Activated CD4-positive, alpha-beta T cell treated with anti-CD3 and anti-CD28 coated beads for 1 hour (primary cell): Measurements from ENCODE around the gene ZNF782.
"Not testable (repeated sequence)": the region's sequence is repeated elsewhere in the genome, so short reads cannot be mapped to it uniquely, and the experiment has no call there.

Experiments
- DNase-seq: peaks from one replicate; pipeline ENCODE4 v3.0.0-alpha.2; 2020

The ZNF782 gene

DNA sequence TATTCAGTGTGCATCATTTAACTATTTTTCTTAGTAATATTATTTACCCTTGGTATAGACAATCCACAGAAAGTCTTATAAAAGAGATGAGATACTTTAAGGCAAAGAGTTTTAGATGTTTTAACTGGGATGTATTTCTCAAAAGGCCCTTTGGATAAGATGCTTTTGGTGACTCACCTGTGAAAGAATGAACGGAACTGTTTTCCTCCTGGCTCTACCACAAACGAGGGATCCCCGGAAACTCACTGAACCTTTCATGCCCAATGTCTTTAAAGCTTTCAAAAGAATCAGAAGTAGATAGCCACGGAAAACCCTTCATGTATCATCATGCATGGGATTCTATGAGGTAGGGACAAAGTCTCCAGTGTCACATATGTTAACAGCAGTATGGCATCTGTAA is 1.6 kb downstream of the ZNF782 start:
- no peak for DNase-seq

DNA sequence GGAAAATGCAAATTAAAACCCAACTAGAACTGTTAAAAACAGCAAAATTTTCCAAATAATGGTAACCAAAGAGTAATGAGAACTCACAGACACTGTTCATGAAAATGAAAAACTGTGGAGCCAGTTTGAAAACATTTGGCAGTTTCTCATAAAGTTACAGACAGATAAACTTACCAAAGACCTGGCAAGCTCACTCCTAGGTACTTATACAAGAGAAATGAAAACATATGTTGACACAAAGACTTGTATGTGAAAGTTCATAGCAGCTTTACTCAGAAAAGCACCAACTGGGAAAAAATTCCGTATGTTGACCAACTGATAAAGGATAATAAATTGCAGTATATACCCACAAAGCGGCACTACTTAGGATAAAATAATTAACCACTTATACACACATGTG is 10.3 kb downstream of the ZNF782 start:
- DNase-seq, result no peak

DNA sequence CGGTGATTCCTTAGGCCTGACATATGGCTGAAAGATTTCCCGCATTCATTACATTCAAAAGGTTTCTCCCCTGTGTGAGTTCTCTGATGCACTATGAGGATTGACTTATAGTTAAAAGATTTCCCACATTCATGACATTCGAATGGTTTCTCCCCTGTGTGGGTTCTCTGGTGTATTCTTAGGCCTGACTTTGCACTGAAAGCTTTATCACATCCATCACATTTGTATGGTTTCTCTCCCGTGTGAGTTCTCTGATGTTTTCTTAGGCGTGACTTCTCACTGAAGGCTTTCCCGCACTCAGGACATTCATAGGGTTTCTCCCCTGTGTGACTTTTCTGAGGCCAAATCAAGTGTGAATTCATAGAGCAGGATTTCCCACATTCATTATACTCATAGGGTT is 35.8 kb downstream of the ZNF782 start:
- DNase-seq, result no peak

DNA sequence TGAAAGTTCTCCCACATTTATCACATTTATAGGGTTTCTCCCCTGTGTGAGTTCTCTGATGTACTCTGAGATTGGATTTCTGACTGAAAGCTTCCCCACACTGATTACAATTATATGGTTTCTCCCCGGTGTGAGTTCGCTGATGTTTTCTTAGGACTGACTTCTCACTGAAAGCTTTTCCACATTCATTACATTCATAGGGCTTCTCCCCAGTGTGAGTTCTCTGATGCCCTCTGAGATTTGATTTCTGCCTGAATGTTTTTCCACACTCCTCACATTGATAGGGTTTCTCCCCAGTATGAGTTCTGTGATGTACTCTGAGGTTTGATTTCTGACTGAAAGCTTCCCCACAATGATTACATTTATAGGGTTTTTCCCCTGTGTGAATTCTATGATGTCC is 36.3 kb downstream of the ZNF782 start:
- no peak for DNase-seq

DNA sequence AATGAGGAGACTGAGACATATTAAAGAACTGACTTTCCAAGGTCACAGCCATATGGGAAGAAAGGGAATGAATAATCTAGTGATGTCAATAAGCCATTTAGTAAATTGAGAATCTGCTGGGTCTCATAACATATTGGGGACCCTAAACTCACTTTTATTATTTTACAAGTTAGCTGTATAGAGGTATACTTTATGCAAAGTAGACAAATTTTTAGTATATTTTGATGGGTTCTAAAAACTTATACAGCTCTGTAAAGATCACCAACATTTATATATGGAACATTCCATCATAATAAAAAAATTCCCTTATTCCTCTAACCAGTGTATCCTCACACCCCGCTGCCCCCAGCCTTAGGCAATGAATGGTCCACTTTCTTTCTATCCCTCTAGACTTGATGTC is 40.7 kb downstream of the ZNF782 start:
- DNase-seq, result no peak

DNA sequence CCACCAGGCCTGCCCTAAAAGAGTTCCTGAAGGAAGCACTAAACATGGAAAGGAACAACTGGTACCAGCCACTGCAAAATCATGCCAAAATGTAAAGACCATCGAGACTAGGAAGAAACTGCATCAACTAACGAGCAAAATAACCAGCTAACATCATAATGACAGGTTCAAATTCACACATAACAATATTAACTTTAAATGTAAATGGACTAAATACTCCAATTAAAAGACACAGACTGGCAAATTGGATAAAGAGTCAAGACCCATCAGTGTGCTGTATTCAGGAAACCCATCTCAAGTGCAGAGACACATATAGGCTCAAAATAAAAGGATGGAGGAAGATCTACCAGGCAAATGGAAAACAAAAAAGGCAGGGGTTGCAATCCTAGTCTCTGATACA is 55.4 kb downstream of the ZNF782 start:
- not testable (repeated sequence) for DNase-seq

DNA sequence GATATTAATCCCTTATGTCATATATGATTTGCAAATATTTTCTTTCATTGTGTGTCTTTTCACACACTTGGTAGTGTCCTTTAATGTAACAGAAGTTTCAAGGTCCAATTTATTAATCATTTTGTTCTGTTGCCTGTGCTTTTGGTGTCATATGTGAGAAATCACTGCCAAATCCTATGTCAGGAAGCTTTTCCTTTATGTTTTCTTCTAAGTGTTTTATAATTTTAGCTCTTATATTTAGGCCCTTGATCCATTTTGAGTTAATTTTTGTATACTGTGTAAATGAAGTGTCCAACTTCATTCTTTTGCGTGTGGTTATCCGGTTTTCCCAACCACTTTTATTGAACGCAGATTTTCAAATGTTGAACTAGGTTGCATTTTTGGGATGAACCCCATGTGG is 70.3 kb downstream of the ZNF782 start:
- no peak for DNase-seq

DNA sequence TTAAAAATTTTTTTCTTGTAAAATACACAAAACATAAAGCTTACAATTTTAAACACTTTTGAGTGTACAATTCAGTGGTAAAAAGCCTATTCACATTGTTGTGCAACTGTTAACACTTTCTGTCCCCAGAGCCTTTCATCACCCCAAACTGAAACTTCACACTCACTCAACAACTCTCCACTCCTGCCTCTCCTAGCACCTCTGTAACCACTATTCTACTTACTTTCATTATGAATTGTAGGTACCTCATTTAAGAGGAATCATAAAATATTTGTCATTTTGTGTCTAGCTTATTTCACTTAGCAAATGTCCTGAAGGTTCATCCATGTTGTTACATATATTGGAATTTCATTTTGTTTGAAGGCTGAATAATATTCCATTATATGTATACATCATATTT is 72.1 kb downstream of the ZNF782 start:
- DNase-seq, result no peak

DNA sequence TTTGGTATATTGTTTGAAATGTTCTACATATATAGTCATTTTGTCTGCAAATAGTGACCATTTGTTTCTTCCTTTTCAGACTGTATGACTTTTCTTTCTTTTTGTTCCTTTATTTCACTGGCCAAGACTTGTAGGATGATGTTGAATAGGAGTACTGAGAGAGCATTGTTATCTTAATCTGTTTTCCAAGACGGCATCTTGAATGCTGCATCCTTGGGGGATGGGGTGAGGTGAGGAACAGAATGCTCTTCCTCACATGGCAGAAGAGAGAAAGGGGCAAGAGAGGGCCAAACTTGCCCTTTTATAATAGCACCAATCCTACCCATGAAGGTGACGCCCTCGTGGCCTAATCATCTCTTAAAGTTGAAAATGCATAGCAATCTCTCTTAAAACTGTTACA is 72.8 kb downstream of the ZNF782 start:
- no peak for DNase-seq

DNA sequence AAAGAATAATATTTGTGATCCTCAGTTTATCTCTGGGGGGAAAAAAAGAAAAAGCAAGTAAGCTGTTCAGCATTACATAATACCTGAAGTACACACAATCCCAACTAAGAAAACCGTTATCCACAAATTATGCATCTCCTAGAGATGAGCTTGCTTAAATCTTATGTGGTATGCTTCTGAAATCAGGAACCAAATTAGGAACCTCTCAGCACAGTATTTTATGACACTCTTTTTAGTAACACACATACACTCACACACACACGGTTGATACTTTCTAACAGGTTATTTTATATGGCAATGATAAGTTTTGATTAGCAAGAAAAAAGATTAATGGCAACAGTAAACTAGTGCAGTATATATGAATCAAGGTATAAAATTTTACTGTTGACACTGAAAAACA is 75.2 kb downstream of the ZNF782 start:
- no peak for DNase-seq

DNA sequence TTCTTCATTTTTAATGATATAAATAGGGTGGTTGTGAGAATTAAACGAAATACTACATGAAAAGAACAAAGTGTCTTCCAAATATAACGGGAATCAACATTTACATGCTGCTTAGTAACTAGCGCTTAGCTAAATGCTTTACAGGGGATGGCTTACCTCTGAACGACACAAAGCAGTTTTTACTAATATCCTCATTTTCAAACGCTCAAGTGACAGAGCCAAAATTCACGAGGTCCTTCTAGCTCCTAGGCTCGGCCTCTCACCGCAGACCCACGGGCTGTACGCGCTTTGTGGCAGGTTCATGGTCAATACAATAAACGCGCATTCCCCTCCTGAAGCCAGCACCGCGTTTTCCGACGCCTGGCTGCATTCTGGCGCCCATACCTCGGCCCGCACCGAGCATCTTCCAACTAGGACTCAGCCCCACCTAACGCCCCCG is 76.9 kb downstream of the ZNF782 start:
- no peak for DNase-seq

DNA sequence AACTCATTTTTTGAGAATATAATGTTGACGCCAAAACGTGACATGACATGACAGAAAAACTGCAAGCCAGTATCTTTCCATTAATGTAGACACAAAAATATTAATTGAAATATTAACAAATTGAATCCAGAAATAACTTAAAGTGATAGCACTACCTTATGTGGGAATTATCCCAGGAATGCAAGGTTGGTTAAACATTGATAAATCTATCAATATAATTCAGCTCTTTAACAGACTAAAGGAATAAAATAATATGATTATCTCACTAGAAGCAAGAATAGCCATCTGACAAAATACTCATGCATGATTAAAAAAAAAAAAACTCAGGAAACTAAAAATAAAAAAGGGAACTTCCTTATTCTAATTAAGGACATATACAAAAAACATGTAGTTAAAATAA is 83.2 kb downstream of the ZNF782 start:
- DNase-seq, result no peak

DNA sequence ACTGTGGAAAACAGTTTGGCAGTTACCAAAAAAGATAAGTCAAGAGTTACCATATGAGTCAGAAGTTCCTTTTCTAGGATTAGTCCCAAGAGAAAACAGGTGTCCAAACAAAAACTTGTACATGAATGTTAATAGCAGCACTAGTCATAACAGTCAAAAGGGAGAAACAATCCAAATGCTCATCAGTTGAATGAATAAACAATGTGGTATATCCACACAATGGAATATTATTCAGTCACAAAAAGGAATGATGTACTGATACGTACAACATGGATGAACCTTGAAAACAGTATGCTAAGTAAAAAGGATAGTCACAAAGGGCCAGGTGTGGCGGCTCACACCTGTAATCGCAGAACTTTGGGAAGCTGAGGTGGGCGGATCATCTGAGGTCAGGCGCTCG is 84.3 kb downstream of the ZNF782 start:
- no peak for DNase-seq
